Measurements from ENCODE around the gene CRTAC1.

The CRTAC1 gene

GRCh38 chr10:97910661-97911060, 119.8 kb downstream of the CRTAC1 start:
- no peaks in the 10 kb centered on the region for H3K27me3 ChIP-seq (ENCODE audit: insufficient read depth, poor library complexity, severe bottlenecking)
- H3K27ac ChIP-seq (replicated peaks): no peak overlapping the region
- no peak overlapping the region for H3K4me3 ChIP-seq (replicated peaks; ENCODE audit: insufficient read depth, low read length)
- TF ChIP-seq SPI1 (IDR thresholded peaks at IDR 0.05; ENCODE audit: borderline replicate concordance, low read depth) (no peak), REST (IDR thresholded peaks at IDR 0.05; ENCODE audit: insufficient replicate concordance, low read depth) (no peak), POLR2AphosphoS5 (IDR thresholded peaks at IDR 0.05; ENCODE audit: low read depth) (no peak), GABPA (IDR thresholded peaks at IDR 0.05; ENCODE audit: low read depth) (no peak), CTCF (IDR thresholded peaks at IDR 0.05; ENCODE audit: insufficient read depth, low read length) (no peak)
- no peak for DNase-seq (ENCODE audit: low read depth in 1 of 2, low spot score in 1 of 2)

GRCh38 chr10:97907830-97908229, 122.6 kb downstream of the CRTAC1 start:
- no peak for TF ChIP-seq CTCF (IDR thresholded peaks at IDR 0.05; ENCODE audit: insufficient read depth, low read length)
- H3K4me3 ChIP-seq (replicated peaks; ENCODE audit: insufficient read depth, low read length): no peak overlapping the region
- H3K27me3 ChIP-seq (ENCODE audit: insufficient read depth, poor library complexity, severe bottlenecking): no peaks in the 10 kb centered on the region
- no peak overlapping the region for H3K27ac ChIP-seq (replicated peaks)
- no peak for DNase-seq (ENCODE audit: low read depth in 1 of 2, low spot score in 1 of 2)

GRCh38 chr10:97907211-97907610, 123.2 kb downstream of the CRTAC1 start:
- Histone ChIP-seq H3K4me3 (replicated peaks; ENCODE audit: insufficient read depth, low read length) (no peak overlapping the region), H3K27me3 (ENCODE audit: insufficient read depth, poor library complexity, severe bottlenecking) (no peaks in the 10 kb centered on the region), H3K27ac (replicated peaks) (no peak overlapping the region)
- TF ChIP-seq SPI1 (IDR thresholded peaks at IDR 0.05; ENCODE audit: borderline replicate concordance, low read depth) (no peak), POLR2AphosphoS5 (IDR thresholded peaks at IDR 0.05; ENCODE audit: low read depth) (no peak), REST (IDR thresholded peaks at IDR 0.05; ENCODE audit: insufficient replicate concordance, low read depth) (no peak), CTCF (IDR thresholded peaks at IDR 0.05; ENCODE audit: insufficient read depth, low read length) (no peak), GABPA (IDR thresholded peaks at IDR 0.05; ENCODE audit: low read depth) (no peak)
- no peak for DNase-seq (ENCODE audit: low read depth in 1 of 2, low spot score in 1 of 2)

- no peaks in the 10 kb centered on the region for H3K27me3 ChIP-seq (ENCODE audit: insufficient read depth, poor library complexity, severe bottlenecking)
- TF ChIP-seq GABPA (IDR thresholded peaks at IDR 0.05; ENCODE audit: low read depth): no peak
- TF ChIP-seq SPI1 (IDR thresholded peaks at IDR 0.05; ENCODE audit: borderline replicate concordance, low read depth): no peak
- no peak for TF ChIP-seq CTCF (IDR thresholded peaks at IDR 0.05; ENCODE audit: insufficient read depth, low read length)
Observed at GRCh38 chr10:97905276-97905675, 125.1 kb downstream of the CRTAC1 start.

More at GRCh38 chr10:97905276-97905675, 125.1 kb downstream of the CRTAC1 start:
- no peak overlapping the region for H3K27ac ChIP-seq (replicated peaks)
- no peak for DNase-seq (ENCODE audit: low read depth in 1 of 2, low spot score in 1 of 2)
- no peak overlapping the region for H3K4me3 ChIP-seq (replicated peaks; ENCODE audit: insufficient read depth, low read length)

Data from HL-60 (cell line).